Measurements from ENCODE around the gene GNAT3.

Gene GNAT3

GRCh38 chr7:80472491-80473200 lies 39.2 kb downstream of the GNAT3 start:
- H3K4me3 ChIP-seq (ENCODE audit: low read depth, low read length), result no peak overlapping the region

GRCh38 chr7:80468931-80469714 lies 42.7 kb downstream of the GNAT3 start:
- no peak for TF ChIP-seq CTCF (IDR thresholded peaks at IDR 0.05; ENCODE audit: borderline replicate concordance, insufficient read depth, low read depth, low read length)
- H3K4me3 ChIP-seq (ENCODE audit: low read depth, low read length), result no peak overlapping the region

More at GRCh38 chr7:80472491-80473200, 39.2 kb downstream of the GNAT3 start:
- TF ChIP-seq CTCF (IDR thresholded peaks at IDR 0.05; ENCODE audit: borderline replicate concordance, insufficient read depth, low read depth, low read length), result no peak

- no peak overlapping the region for H3K4me3 ChIP-seq (ENCODE audit: low read depth, low read length)
- no peak for TF ChIP-seq CTCF (IDR thresholded peaks at IDR 0.05; ENCODE audit: borderline replicate concordance, insufficient read depth, low read depth, low read length)
Measured at GRCh38 chr7:80467069-80467468, 44.8 kb downstream of the GNAT3 start.

GRCh38 chr7:80466636-80467035 lies 45.2 kb downstream of the GNAT3 start:
- no peak overlapping the region for H3K4me3 ChIP-seq (ENCODE audit: low read depth, low read length)
- no peak for TF ChIP-seq CTCF (IDR thresholded peaks at IDR 0.05; ENCODE audit: borderline replicate concordance, insufficient read depth, low read depth, low read length)

GRCh38 chr7:80464211-80464610 lies 47.7 kb downstream of the GNAT3 start:
- H3K4me3 ChIP-seq (ENCODE audit: low read depth, low read length), result no peak overlapping the region

GRCh38 chr7:80463272-80463920 lies 48.5 kb downstream of the GNAT3 start:
- no peak for TF ChIP-seq CTCF (IDR thresholded peaks at IDR 0.05; ENCODE audit: borderline replicate concordance, insufficient read depth, low read depth, low read length)
- H3K4me3 ChIP-seq (ENCODE audit: low read depth, low read length), result no peak overlapping the region

More at GRCh38 chr7:80464211-80464610, 47.7 kb downstream of the GNAT3 start:
- no peak for TF ChIP-seq CTCF (IDR thresholded peaks at IDR 0.05; ENCODE audit: borderline replicate concordance, insufficient read depth, low read depth, low read length)

Data from GM12875 (cell line).